GM21447 (cell line): Measurements from ENCODE around the gene F12.
"Not testable (repeated sequence)": the region's sequence is repeated elsewhere in the genome, so short reads cannot be mapped to it uniquely, and the experiment has no call there.

Experiments used
- ATAC-seq: cut with Tn5 transposase; IDR thresholded peaks from one replicate; pipeline ENCODE4 v1.9.1; 2021; ENCODE audit not compliant: unreplicated experiment

F12 gene

GRCh38 chr5:177390363-177391300 is 18.7 kb downstream of the F12 start:
- peak; percentile 61 for ATAC-seq

GRCh38 chr5:177389241-177390169 is 19.9 kb downstream of the F12 start:
- ATAC-seq, result peak; percentile 38

- ATAC-seq, result no peak
These were observed 20.8 kb downstream of the F12 start for GRCh38 chr5:177388521-177389052.

- no peak for ATAC-seq
These were observed 22.0 kb downstream of the F12 start for GRCh38 chr5:177387405-177387804.

GRCh38 chr5:177386542-177386941 is 22.8 kb downstream of the F12 start:
- no peak for ATAC-seq

- no peak for ATAC-seq
These were observed 23.6 kb downstream of the F12 start for GRCh38 chr5:177385720-177386119.

- no peak for ATAC-seq
These were observed 25.2 kb downstream of the F12 start, which contains the start of gene SLC34A1 for GRCh38 chr5:177384134-177384533. TSS of gene SLC34A1 (plus strand) at chr5:177384434. CDS start at chr5:177385742, 1,308 bp downstream.

GRCh38 chr5:177383181-177383580 is 26.2 kb downstream of the F12 start:
- no peak for ATAC-seq

- ATAC-seq, result no peak
These were observed 26.8 kb downstream of the F12 start for GRCh38 chr5:177382423-177383029.

- ATAC-seq, result no peak
These were observed 28.6 kb downstream of the F12 start for GRCh38 chr5:177380805-177381126.

GRCh38 chr5:177378884-177379883 is 30.2 kb downstream of the F12 start:
- ATAC-seq, result peak; percentile 67

- ATAC-seq, result no peak
These were observed 31.2 kb downstream of the F12 start for GRCh38 chr5:177377851-177378776.

GRCh38 chr5:177376107-177376506 is 33.3 kb downstream of the F12 start:
- ATAC-seq, result no peak

GRCh38 chr5:177375516-177375915 is 33.8 kb downstream of the F12 start:
- not testable (repeated sequence) for ATAC-seq

GRCh38 chr5:177374211-177374610 is 35.2 kb downstream of the F12 start:
- no peak for ATAC-seq

GRCh38 chr5:177373806-177374205 is 35.6 kb downstream of the F12 start:
- ATAC-seq, result no peak

GRCh38 chr5:177372910-177373309 is 36.5 kb downstream of the F12 start:
- ATAC-seq, result no peak

- ATAC-seq, result no peak
These were observed 37.1 kb downstream of the F12 start for GRCh38 chr5:177372034-177372896.
